NCI-H2171 (cell line): ENCODE measurements around the gene PPP3R1.
A peak's percentile ranks its signal among the peaks of the same experiment; 100 is the strongest.

ENCODE experiments used
- DNase-seq: peaks from one replicate; lab custom pipeline; 2025; lab: John Stamatoyannopoulos, UW

Gene PPP3R1

GRCh38 chr2:68234405-68234804, 17.9 kb downstream of the PPP3R1 start:
- DNase-seq: no peak

GRCh38 chr2:68231061-68231372, 21.3 kb downstream of the PPP3R1 start:
- no peak for DNase-seq

- DNase-seq: no peak
Measured at GRCh38 chr2:68230241-68231060, 21.9 kb downstream of the PPP3R1 start.

GRCh38 chr2:68226794-68227193, 25.5 kb downstream of the PPP3R1 start:
- no peak for DNase-seq

GRCh38 chr2:68225119-68225632, 27.2 kb downstream of the PPP3R1 start:
- DNase-seq: no peak

- no peak for DNase-seq
Measured at GRCh38 chr2:68223419-68223818, 28.9 kb downstream of the PPP3R1 start.

GRCh38 chr2:68222287-68222686, 30.0 kb downstream of the PPP3R1 start:
- no peak for DNase-seq

GRCh38 chr2:68218343-68218901, 33.9 kb downstream of the PPP3R1 start:
- DNase-seq: no peak

- no peak for DNase-seq
Measured at GRCh38 chr2:68217729-68218128, 34.6 kb downstream of the PPP3R1 start.

GRCh38 chr2:68216454-68217310, 35.6 kb downstream of the PPP3R1 start:
- DNase-seq: no peak

- no peak for DNase-seq
Measured at GRCh38 chr2:68214381-68214780, 38.0 kb downstream of the PPP3R1 start.

GRCh38 chr2:68206793-68207192, 45.5 kb downstream of the PPP3R1 start:
- no peak for DNase-seq

- DNase-seq: no peak
Measured at GRCh38 chr2:68203587-68203986, 48.7 kb downstream of the PPP3R1 start.

- DNase-seq: no peak
Measured at GRCh38 chr2:68200157-68200787, 52.1 kb downstream of the PPP3R1 start.

GRCh38 chr2:68196120-68196716, 56.1 kb downstream of the PPP3R1 start:
- DNase-seq: peak; percentile 35

- DNase-seq: no peak
Measured at GRCh38 chr2:68195096-68195495, 57.2 kb downstream of the PPP3R1 start.

- no peak for DNase-seq
Measured at GRCh38 chr2:68193787-68194372, 58.5 kb downstream of the PPP3R1 start.

- DNase-seq: no peak
Measured at GRCh38 chr2:68193144-68193543, 59.2 kb downstream of the PPP3R1 start.

- no peak for DNase-seq
Measured at GRCh38 chr2:68190991-68191731, 61.2 kb downstream of the PPP3R1 start.

- DNase-seq: no peak
Measured at GRCh38 chr2:68189991-68190784, 62.1 kb downstream of the PPP3R1 start.
